Measurements from ENCODE around the gene SCN5A.
A peak's percentile ranks its signal among the peaks of the same experiment; 100 is the strongest.

- no peak for TF ChIP-seq CTCF (conservative IDR thresholded peaks at IDR 0.05; ENCODE audit: low read depth, low read length)
- TF ChIP-seq BHLHE40 (IDR thresholded peaks at IDR 0.05; ENCODE audit: low read depth, low read length): 0 out of 2 replicates have a peak, but pooled peaks have one; percentile 5
- no peak; the same call in 1 of the 2 replicates for TF ChIP-seq POLR2A (IDR thresholded peaks at IDR 0.05; ENCODE audit: low read depth, low read length)
- no peak for TF ChIP-seq CEBPB (IDR thresholded peaks at IDR 0.05; ENCODE audit: low read depth, low read length)
- no peak for TF ChIP-seq SMC3 (IDR thresholded peaks at IDR 0.05; ENCODE audit: low read depth, low read length)
- no peak for TF ChIP-seq RFX5 (IDR thresholded peaks at IDR 0.05; ENCODE audit: low read depth, low read length)
- TF ChIP-seq MXI1 (IDR thresholded peaks at IDR 0.05; ENCODE audit: borderline replicate concordance, low read depth, low read length): peak; percentile 58; the same call in 1 of the 2 replicates
- no peak for TF ChIP-seq MAZ (IDR thresholded peaks at IDR 0.05; ENCODE audit: borderline replicate concordance, low read depth, low read length)
- TF ChIP-seq MAFK (IDR thresholded peaks at IDR 0.05; ENCODE audit: low read depth, low read length): no peak
Measured at GRCh38 chr3:38649500-38650247, at the start of gene SCN5A.

Measured in IMR-90 (cell line).